Measurements from ENCODE around the gene CXorf38.

DNA sequence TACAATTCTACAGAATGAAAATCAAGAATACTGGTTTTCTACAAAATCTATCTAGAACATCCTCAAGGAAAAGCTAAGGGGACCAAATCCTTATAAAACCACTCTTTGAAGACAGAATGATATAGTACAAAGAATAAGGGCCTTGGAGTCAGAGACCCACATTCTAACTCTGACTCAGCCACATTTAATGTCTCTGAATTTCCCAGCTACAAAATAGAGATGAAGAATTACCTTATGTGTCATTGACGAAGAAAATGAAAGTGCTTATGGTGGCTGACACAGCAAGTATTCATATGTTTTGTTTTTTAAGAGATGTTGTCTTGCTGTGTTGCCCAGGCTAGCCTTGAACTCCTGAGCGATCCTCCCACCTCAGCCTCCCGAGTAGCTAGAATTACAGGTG, 35.9 kb upstream of the CXorf38 start:
- TF ChIP-seq, protein P1, sequence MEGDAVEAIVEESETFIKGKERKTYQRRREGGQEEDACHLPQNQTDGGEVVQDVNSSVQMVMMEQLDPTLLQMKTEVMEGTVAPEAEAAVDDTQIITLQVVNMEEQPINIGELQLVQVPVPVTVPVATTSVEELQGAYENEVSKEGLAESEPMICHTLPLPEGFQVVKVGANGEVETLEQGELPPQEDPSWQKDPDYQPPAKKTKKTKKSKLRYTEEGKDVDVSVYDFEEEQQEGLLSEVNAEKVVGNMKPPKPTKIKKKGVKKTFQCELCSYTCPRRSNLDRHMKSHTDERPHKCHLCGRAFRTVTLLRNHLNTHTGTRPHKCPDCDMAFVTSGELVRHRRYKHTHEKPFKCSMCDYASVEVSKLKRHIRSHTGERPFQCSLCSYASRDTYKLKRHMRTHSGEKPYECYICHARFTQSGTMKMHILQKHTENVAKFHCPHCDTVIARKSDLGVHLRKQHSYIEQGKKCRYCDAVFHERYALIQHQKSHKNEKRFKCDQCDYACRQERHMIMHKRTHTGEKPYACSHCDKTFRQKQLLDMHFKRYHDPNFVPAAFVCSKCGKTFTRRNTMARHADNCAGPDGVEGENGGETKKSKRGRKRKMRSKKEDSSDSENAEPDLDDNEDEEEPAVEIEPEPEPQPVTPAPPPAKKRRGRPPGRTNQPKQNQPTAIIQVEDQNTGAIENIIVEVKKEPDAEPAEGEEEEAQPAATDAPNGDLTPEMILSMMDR (IDR thresholded peaks at IDR 0.05) = no peak
- TF ChIP-seq POLR2A (IDR thresholded peaks at IDR 0.05) (no peak), POLR2AphosphoS5 (IDR thresholded peaks at IDR 0.05) (no peak), EP300 (IDR thresholded peaks at IDR 0.05) (no peak)
